ENCODE measurements around the gene FNDC10. TPM values are rescaled to one million over a fixed set of nuclear protein-coding genes. Genes with fewer than 3 reads are reported as not detected.

Gene FNDC10
- polyA plus RNA-seq, 1 experiment, result 4.4 TPM

GRCh38 chr1:1550087-1550486 is 49.8 kb downstream of the FNDC10 start:
- no peak overlapping the region for H3K4me3 ChIP-seq (ENCODE audit: low read depth, low read length)
- H3K27me3 ChIP-seq (ENCODE audit: control insufficient read depth, insufficient read depth, low read length), result no peaks in the 10 kb centered on the region
- ChIA-PET POLR2A (no interaction called here), CTCF (no interaction called here)
- no peak for DNase-seq (ENCODE audit: low read depth)
- H3K36me3 ChIP-seq (ENCODE audit: control insufficient read depth, insufficient read depth, low read length), result peaks cover 3% of the 10 kb centered on the region
- no peak for TF ChIP-seq CTCF (IDR thresholded peaks at IDR 0.05; ENCODE audit: insufficient read depth, low read depth, low read length)

- H3K36me3 ChIP-seq (ENCODE audit: control insufficient read depth, insufficient read depth, low read length), result peaks cover 4% of the 10 kb centered on the region
- H3K4me3 ChIP-seq (ENCODE audit: low read depth, low read length), result no peak overlapping the region
- no peak for TF ChIP-seq CTCF (IDR thresholded peaks at IDR 0.05; ENCODE audit: insufficient read depth, low read depth, low read length)
- CTCF ChIA-PET, result no interaction called here
- no peaks in the 10 kb centered on the region for H3K27me3 ChIP-seq (ENCODE audit: control insufficient read depth, insufficient read depth, low read length)
- DNase-seq (ENCODE audit: low read depth), result no peak
- POLR2A ChIA-PET, result no interaction called here
These were observed 51.3 kb downstream of the FNDC10 start for GRCh38 chr1:1548591-1548990.

Other genes with a start within 250 kb of the FNDC10 start
- 427 and 702 TPM in 2 replicates for gene MXRA8, start 241.6 kb downstream of the FNDC10 start, polyA plus RNA-seq (2011; rRNA removed)
- 73.2 and 97.8 TPM in 2 replicates for gene AURKAIP1, start 224.9 kb downstream of the FNDC10 start, polyA plus RNA-seq (2011; rRNA removed)
- 142 and 175 TPM in 2 replicates for gene CCNL2, start 200.8 kb downstream of the FNDC10 start, polyA plus RNA-seq (2011; rRNA removed)
- gene MRPL20, start 192.8 kb downstream of the FNDC10 start, polyA plus RNA-seq (2011; rRNA removed), result 84.8 and 121 TPM in 2 replicates
- 0.31 and 0.43 TPM in 2 replicates for gene ANKRD65, start 178.9 kb downstream of the FNDC10 start, polyA plus RNA-seq (2011; rRNA removed)
- 1.7 and 2.0 TPM in 2 replicates for gene VWA1, start 164.4 kb downstream of the FNDC10 start, polyA plus RNA-seq (2011; rRNA removed)
- 0.06 and 0.20 TPM in 2 replicates for gene ATAD3C, start 150.4 kb downstream of the FNDC10 start, polyA plus RNA-seq (2011; rRNA removed)
- 9.5 and 12.5 TPM in 2 replicates for gene ATAD3B, start 128.4 kb downstream of the FNDC10 start, polyA plus RNA-seq (2011; rRNA removed)
- gene ATAD3A, start 88.0 kb downstream of the FNDC10 start, polyA plus RNA-seq (2011; rRNA removed), result 12.5 and 19.7 TPM in 2 replicates
- gene TMEM240, start 59.5 kb downstream of the FNDC10 start, polyA plus RNA-seq (2011; rRNA removed), result 5.5 and 8.7 TPM in 2 replicates
- 101 and 121 TPM in 2 replicates for gene SSU72, start 25.3 kb downstream of the FNDC10 start, polyA plus RNA-seq (2011; rRNA removed)
- 14.8 and 23.1 TPM in 2 replicates for gene MIB2, start 15.4 kb upstream of the FNDC10 start, polyA plus RNA-seq (2011; rRNA removed)
- 3.1 and 5.7 TPM in 2 replicates for gene MMP23B, start 32.0 kb upstream of the FNDC10 start, polyA plus RNA-seq (2011; rRNA removed)
- 5.9 and 6.3 TPM in 2 replicates for gene CDK11B, start 58.9 kb upstream of the FNDC10 start, polyA plus RNA-seq (2011; rRNA removed)
- 11.8 and 15.8 TPM in 2 replicates for gene SLC35E2B, start 92.7 kb upstream of the FNDC10 start, polyA plus RNA-seq (2011; rRNA removed)
- 5.6 and 8.1 TPM in 2 replicates for gene CDK11A, start 124.2 kb upstream of the FNDC10 start, polyA plus RNA-seq (2011; rRNA removed)
- 44.3 and 61.6 TPM in 2 replicates for gene NADK, start 178.3 kb upstream of the FNDC10 start, polyA plus RNA-seq (2011; rRNA removed)